NB4 (cell line): ENCODE measurements around the gene GYS2.

ENCODE experiments used
- CTCF ChIP-seq: IDR thresholded peaks from one replicate; pipeline ENCODE4 v1.5.1; 2012; ENCODE audit warnings: low read depth, low read length
- POLR2A ChIP-seq: IDR thresholded peaks from 2 replicates; pipeline ENCODE4 v1.6.1; 2011; ENCODE audit warnings: mild to moderate bottlenecking; ENCODE audit not compliant: insufficient read length; ENCODE audit errors: extremely low read depth
- TF ChIP-seq, protein P1 (sequence below): IDR thresholded peaks from 2 replicates; pipeline ENCODE4 v1.6.1; 2011; ENCODE audit warnings: low read depth, low read length

- TF ChIP-seq CTCF (no peak), POLR2A (no peak)
- TF ChIP-seq, protein P1, sequence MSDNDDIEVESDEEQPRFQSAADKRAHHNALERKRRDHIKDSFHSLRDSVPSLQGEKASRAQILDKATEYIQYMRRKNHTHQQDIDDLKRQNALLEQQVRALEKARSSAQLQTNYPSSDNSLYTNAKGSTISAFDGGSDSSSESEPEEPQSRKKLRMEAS = no peak
Measured at GRCh38 chr12:21566223-21566906, 38.3 kb downstream of the GYS2 start.
